ENCODE measurements around the gene DYNLL2.
A peak's percentile ranks its signal among the peaks of the same experiment; 100 is the strongest.

DYNLL2 gene

DNA sequence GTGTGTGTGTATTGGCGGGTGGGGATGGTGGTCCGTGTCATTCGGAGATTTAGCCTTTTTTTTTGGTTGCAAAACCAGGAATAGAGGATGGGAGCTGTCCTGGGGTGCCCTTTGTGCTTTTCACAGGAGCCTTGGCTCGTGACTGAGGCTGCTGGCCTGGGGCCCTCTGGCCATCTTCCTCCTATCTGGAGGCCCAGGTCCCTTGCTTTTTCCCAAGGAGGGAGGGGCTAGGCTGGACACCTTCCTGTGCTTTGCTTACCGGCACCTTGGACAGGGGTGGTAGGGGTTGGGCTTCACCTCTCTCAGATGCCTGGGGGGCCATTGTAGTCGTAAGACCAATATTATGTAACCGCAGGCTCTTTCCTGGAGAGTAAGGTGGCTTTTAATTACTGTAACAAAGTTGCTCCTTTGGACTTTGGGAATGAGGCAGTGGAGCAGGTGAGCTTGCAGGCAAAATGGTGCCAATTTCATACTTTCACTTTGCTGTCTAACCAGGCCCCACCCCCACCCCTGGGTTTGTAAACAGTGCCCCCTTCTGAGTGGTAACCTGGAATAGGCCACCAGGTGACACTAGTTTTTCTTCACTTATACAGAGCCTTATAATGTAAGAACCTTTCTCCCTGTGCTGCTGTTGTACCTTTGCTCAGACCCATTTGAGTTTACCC is 1.2 kb downstream of the DYNLL2 start:
- TF ChIP-seq ZNF70 (CRISPR knock-in tag; IDR thresholded peaks at IDR 0.05): no peak
- TF ChIP-seq, protein P1, sequence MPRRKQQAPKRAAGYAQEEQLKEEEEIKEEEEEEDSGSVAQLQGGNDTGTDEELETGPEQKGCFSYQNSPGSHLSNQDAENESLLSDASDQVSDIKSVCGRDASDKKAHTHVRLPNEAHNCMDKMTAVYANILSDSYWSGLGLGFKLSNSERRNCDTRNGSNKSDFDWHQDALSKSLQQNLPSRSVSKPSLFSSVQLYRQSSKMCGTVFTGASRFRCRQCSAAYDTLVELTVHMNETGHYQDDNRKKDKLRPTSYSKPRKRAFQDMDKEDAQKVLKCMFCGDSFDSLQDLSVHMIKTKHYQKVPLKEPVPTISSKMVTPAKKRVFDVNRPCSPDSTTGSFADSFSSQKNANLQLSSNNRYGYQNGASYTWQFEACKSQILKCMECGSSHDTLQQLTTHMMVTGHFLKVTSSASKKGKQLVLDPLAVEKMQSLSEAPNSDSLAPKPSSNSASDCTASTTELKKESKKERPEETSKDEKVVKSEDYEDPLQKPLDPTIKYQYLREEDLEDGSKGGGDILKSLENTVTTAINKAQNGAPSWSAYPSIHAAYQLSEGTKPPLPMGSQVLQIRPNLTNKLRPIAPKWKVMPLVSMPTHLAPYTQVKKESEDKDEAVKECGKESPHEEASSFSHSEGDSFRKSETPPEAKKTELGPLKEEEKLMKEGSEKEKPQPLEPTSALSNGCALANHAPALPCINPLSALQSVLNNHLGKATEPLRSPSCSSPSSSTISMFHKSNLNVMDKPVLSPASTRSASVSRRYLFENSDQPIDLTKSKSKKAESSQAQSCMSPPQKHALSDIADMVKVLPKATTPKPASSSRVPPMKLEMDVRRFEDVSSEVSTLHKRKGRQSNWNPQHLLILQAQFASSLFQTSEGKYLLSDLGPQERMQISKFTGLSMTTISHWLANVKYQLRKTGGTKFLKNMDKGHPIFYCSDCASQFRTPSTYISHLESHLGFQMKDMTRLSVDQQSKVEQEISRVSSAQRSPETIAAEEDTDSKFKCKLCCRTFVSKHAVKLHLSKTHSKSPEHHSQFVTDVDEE (CRISPR knock-in tag; IDR thresholded peaks at IDR 0.05): no peak
- no peak for TF ChIP-seq TCF4 (CRISPR knock-in tag; IDR thresholded peaks at IDR 0.05; ENCODE audit: borderline replicate concordance)
- TF ChIP-seq TOX (CRISPR knock-in tag; IDR thresholded peaks at IDR 0.05; ENCODE audit: borderline replicate concordance): no peak
- no peak for TF ChIP-seq ISL1 (CRISPR knock-in tag; IDR thresholded peaks at IDR 0.05)
- no peak for TF ChIP-seq SNAI2 (CRISPR knock-in tag; IDR thresholded peaks at IDR 0.05)
- TF ChIP-seq ARNTL (CRISPR knock-in tag; IDR thresholded peaks at IDR 0.05; ENCODE audit: borderline replicate concordance, low read depth): no peak
- TF ChIP-seq, protein P2, sequence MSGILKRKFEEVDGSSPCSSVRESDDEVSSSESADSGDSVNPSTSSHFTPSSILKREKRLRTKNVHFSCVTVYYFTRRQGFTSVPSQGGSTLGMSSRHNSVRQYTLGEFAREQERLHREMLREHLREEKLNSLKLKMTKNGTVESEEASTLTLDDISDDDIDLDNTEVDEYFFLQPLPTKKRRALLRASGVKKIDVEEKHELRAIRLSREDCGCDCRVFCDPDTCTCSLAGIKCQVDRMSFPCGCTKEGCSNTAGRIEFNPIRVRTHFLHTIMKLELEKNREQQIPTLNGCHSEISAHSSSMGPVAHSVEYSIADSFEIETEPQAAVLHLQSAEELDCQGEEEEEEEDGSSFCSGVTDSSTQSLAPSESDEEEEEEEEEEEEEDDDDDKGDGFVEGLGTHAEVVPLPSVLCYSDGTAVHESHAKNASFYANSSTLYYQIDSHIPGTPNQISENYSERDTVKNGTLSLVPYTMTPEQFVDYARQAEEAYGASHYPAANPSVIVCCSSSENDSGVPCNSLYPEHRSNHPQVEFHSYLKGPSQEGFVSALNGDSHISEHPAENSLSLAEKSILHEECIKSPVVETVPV (CRISPR knock-in tag; IDR thresholded peaks at IDR 0.05): no peak
- no peak for TF ChIP-seq ZFP3 (CRISPR knock-in tag; IDR thresholded peaks at IDR 0.05)
- TF ChIP-seq, protein P3, sequence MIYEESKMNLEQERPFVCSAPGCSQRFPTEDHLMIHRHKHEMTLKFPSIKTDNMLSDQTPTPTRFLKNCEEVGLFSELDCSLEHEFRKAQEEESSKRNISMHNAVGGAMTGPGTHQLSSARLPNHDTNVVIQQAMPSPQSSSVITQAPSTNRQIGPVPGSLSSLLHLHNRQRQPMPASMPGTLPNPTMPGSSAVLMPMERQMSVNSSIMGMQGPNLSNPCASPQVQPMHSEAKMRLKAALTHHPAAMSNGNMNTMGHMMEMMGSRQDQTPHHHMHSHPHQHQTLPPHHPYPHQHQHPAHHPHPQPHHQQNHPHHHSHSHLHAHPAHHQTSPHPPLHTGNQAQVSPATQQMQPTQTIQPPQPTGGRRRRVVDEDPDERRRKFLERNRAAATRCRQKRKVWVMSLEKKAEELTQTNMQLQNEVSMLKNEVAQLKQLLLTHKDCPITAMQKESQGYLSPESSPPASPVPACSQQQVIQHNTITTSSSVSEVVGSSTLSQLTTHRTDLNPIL (CRISPR knock-in tag; IDR thresholded peaks at IDR 0.05; ENCODE audit: low read depth): no peak
- no peak for TF ChIP-seq ZFP30 (CRISPR knock-in tag; IDR thresholded peaks at IDR 0.05)
- no peak for TF ChIP-seq RARB (CRISPR knock-in tag; IDR thresholded peaks at IDR 0.05)
- no peak for TF ChIP-seq ZNF565 (CRISPR knock-in tag; conservative IDR thresholded peaks at IDR 0.05; ENCODE audit: low read depth)
- TF ChIP-seq ESRRG (CRISPR knock-in tag; IDR thresholded peaks at IDR 0.05): no peak
- TF ChIP-seq, protein P4, sequence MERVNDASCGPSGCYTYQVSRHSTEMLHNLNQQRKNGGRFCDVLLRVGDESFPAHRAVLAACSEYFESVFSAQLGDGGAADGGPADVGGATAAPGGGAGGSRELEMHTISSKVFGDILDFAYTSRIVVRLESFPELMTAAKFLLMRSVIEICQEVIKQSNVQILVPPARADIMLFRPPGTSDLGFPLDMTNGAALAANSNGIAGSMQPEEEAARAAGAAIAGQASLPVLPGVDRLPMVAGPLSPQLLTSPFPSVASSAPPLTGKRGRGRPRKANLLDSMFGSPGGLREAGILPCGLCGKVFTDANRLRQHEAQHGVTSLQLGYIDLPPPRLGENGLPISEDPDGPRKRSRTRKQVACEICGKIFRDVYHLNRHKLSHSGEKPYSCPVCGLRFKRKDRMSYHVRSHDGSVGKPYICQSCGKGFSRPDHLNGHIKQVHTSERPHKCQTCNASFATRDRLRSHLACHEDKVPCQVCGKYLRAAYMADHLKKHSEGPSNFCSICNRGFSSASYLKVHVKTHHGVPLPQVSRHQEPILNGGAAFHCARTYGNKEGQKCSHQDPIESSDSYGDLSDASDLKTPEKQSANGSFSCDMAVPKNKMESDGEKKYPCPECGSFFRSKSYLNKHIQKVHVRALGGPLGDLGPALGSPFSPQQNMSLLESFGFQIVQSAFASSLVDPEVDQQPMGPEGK (CRISPR knock-in tag; IDR thresholded peaks at IDR 0.05; ENCODE audit: borderline replicate concordance): no peak
- TF ChIP-seq ZC3H10 (CRISPR knock-in tag; IDR thresholded peaks at IDR 0.05): no peak

DNA sequence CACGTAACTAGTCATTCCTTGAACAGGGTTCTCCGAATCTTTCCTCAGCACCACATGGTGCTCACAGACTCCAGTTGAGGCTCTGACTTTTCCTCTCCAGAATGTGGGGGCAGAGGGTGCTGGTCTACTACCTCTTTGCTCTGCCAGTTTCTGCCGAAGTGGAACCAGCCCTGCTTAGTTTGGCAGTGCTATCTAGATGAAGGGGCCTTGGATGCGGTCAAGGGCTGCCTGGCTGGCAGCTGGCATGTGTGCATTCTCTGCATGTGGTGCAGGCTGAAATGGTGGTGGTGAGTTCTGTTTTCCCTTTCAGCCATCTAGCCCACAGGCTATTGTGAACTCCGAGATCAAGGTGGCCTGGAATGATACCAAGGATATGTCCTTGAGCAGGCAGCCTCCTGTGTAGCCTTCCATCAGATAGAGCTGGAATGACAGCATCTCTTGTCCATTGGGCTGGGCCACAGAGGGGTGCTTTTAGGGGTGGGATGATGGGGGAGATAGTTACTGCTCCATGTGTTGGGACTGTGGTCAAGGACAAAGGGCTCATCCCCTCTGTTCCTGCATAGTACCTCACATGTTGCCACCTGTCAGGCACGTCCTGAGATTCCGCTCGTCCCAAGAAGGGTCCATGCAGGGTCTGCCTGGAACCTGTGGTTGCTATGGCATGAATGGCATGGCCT is 2.0 kb downstream of the DYNLL2 start:
- TF ChIP-seq ARNTL (CRISPR knock-in tag; IDR thresholded peaks at IDR 0.05; ENCODE audit: borderline replicate concordance, low read depth) (no peak), TOX (CRISPR knock-in tag; IDR thresholded peaks at IDR 0.05; ENCODE audit: borderline replicate concordance) (no peak), ZNF565 (CRISPR knock-in tag; conservative IDR thresholded peaks at IDR 0.05; ENCODE audit: low read depth) (no peak), TCF4 (CRISPR knock-in tag; IDR thresholded peaks at IDR 0.05; ENCODE audit: borderline replicate concordance) (no peak), GLIS3 (CRISPR knock-in tag; IDR thresholded peaks at IDR 0.05) (no peak), ESRRG (CRISPR knock-in tag; IDR thresholded peaks at IDR 0.05) (no peak), BACH2 (CRISPR knock-in tag; IDR thresholded peaks at IDR 0.05; ENCODE audit: borderline replicate concordance) (no peak), RARB (CRISPR knock-in tag; IDR thresholded peaks at IDR 0.05) (no peak), CSDC2 (CRISPR knock-in tag; IDR thresholded peaks at IDR 0.05) (no peak), ZFP3 (CRISPR knock-in tag; IDR thresholded peaks at IDR 0.05) (no peak), OSR1 (CRISPR knock-in tag; IDR thresholded peaks at IDR 0.05) (no peak), ZNF8 (CRISPR knock-in tag; IDR thresholded peaks at IDR 0.05) (no peak), SNAI2 (CRISPR knock-in tag; IDR thresholded peaks at IDR 0.05) (no peak), ISL1 (CRISPR knock-in tag; IDR thresholded peaks at IDR 0.05) (no peak), PPARA (CRISPR knock-in tag; IDR thresholded peaks at IDR 0.05; ENCODE audit: borderline replicate concordance) (no peak)
- TF ChIP-seq, protein P4 (CRISPR knock-in tag; IDR thresholded peaks at IDR 0.05; ENCODE audit: borderline replicate concordance): no peak
- TF ChIP-seq, protein P3 (CRISPR knock-in tag; IDR thresholded peaks at IDR 0.05; ENCODE audit: low read depth): no peak
- TF ChIP-seq, protein P2 (CRISPR knock-in tag; IDR thresholded peaks at IDR 0.05): no peak
- TF ChIP-seq, protein P5, sequence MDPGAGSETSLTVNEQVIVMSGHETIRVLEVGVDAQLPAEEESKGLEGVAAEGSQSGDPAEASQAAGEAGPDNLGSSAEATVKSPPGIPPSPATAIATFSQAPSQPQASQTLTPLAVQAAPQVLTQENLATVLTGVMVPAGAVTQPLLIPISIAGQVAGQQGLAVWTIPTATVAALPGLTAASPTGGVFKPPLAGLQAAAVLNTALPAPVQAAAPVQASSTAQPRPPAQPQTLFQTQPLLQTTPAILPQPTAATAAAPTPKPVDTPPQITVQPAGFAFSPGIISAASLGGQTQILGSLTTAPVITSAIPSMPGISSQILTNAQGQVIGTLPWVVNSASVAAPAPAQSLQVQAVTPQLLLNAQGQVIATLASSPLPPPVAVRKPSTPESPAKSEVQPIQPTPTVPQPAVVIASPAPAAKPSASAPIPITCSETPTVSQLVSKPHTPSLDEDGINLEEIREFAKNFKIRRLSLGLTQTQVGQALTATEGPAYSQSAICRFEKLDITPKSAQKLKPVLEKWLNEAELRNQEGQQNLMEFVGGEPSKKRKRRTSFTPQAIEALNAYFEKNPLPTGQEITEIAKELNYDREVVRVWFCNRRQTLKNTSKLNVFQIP (CRISPR knock-in tag; IDR thresholded peaks at IDR 0.05; ENCODE audit: borderline replicate concordance, low read depth): no peak
- ATAC-seq: no peak

More for the DNA sequence above, 1.2 kb downstream of the DYNLL2 start:
- ATAC-seq: peak; percentile 9
